ENCODE data around the gene PHAX. TPM values are rescaled to one million over a fixed set of nuclear protein-coding genes. Genes with fewer than 3 reads are reported as not detected.
"Not testable (repeated sequence)": the region's sequence is repeated elsewhere in the genome, so short reads cannot be mapped to it uniquely, and the experiment has no call there.

The PHAX gene
- polyA plus RNA-seq, 2 donors: 11.5 to 18.6 TPM

DNA sequence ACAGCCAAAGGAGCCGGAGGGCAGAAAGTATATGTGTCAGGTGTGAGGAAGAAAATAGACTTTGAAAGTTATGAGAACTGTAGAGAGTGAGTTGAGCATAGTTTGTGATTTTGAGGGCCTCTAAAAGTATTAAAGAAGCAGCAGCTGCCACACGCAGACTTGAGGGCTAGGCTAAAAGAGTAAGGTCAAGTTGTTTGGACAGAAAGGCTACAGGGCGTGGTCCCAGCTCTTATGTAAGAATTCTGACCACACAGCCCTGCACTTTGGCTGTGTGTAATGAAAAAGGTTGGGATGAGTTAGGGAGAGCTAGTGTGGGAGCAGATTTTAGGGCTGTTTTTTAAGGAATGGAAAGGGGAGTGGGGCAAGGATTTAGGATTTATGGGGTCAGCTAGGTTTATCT, 70.9 kb downstream of the PHAX start:
- not testable (repeated sequence) for H3K36me3 ChIP-seq (ENCODE audit: control insufficient read depth in 2 of 2, insufficient read depth in 2 of 2, low read length in 1 of 2); H3K4me1 ChIP-seq (ENCODE audit: control insufficient read depth in 2 of 2, insufficient read depth in 2 of 2, low read length in 1 of 2); H3K4me3 ChIP-seq (ENCODE audit: low read depth in 1 of 2, low read length in 2 of 2); H3K27ac ChIP-seq (ENCODE audit: low read depth in 2 of 2, low read length in 1 of 2); H3K27me3 ChIP-seq (ENCODE audit: control insufficient read depth in 1 of 2, insufficient read depth in 2 of 2, low read length in 2 of 2); H3K9me3 ChIP-seq (ENCODE audit: control insufficient read depth in 2 of 2, insufficient read depth in 1 of 2, low read depth in 1 of 2, low read length in 1 of 2)
- WGBS, 2 donors: 82 to 90% methylated on average over 3 of the region's 3 CpGs

DNA sequence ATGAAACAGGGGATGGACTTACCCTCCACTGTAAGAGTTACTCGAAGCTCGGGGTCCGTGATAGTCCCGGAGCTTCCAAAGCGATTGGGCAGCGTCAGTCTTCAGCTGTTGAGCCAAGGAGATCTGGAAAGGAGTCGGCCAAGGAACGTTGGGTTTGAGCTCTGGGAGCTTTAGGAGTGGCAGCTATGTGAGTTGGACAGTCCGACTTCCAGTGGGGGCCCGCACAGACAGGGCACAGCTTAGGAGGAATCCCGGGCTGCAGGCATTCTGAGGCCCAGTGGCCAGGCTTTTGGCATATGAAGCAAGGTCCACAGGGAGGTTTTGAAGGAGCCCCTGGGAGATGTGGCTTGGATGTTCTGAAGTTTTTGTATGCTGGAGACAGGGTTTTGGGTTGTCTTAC, 72.7 kb downstream of the PHAX start:
- Histone ChIP-seq H3K27ac (ENCODE audit: low read depth in 2 of 2, low read length in 1 of 2) (no peak overlapping the region), H3K27me3 (ENCODE audit: control insufficient read depth in 1 of 2, insufficient read depth in 2 of 2, low read length in 2 of 2) (no peaks in the 10 kb centered on the region), H3K36me3 (ENCODE audit: control insufficient read depth in 2 of 2, insufficient read depth in 2 of 2, low read length in 1 of 2) (no peaks in the 10 kb centered on the region), H3K4me3 (ENCODE audit: low read depth in 1 of 2, low read length in 2 of 2) (no peak overlapping the region), H3K4me1 (ENCODE audit: control insufficient read depth in 2 of 2, insufficient read depth in 2 of 2, low read length in 1 of 2) (no peaks in the 10 kb centered on the region), H3K9me3 (ENCODE audit: control insufficient read depth in 2 of 2, insufficient read depth in 1 of 2, low read depth in 1 of 2, low read length in 1 of 2) (peaks cover 0 to 3% of the 10 kb centered on the region in 2 donors)
- 78 to 79% methylated on average over 11 of the region's 11 CpGs for WGBS, 2 donors

- Histone ChIP-seq H3K9me3 (ENCODE audit: control insufficient read depth in 2 of 2, insufficient read depth in 1 of 2, low read depth in 1 of 2, low read length in 1 of 2) (peaks cover 0 to 3% of the 10 kb centered on the region in 2 donors), H3K36me3 (ENCODE audit: control insufficient read depth in 2 of 2, insufficient read depth in 2 of 2, low read length in 1 of 2) (no peaks in the 10 kb centered on the region), H3K27ac (ENCODE audit: low read depth in 2 of 2, low read length in 1 of 2) (no peak overlapping the region), H3K4me1 (ENCODE audit: control insufficient read depth in 2 of 2, insufficient read depth in 2 of 2, low read length in 1 of 2) (no peaks in the 10 kb centered on the region), H3K4me3 (ENCODE audit: low read depth in 1 of 2, low read length in 2 of 2) (no peak overlapping the region), H3K27me3 (ENCODE audit: control insufficient read depth in 1 of 2, insufficient read depth in 2 of 2, low read length in 2 of 2) (no peaks in the 10 kb centered on the region)
- 64 to 66% methylated on average over 7 of the region's 7 CpGs for WGBS, 2 donors
These were observed 73.4 kb downstream of the PHAX start for GRCh38 chr5:126674145-126674544.

DNA sequence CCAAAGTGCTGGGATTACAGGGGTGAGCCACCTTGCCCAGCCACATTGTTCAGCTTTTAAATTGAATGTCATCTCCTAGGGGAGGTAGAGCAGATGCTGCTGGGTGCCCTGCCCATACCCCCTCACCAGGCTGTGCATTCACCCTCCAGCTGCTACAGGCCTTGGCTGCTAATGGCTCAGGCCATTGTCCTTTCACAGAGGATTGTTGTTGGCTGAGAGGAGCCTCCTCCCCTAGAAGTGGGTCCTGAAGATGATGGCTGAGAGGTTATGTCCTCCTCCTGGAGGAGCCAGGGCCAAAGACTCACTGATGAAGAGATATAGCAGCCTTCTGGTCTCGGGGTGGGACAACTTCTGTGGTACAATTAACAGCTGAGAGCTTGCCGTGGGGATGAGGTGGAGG, 74.6 kb downstream of the PHAX start:
- H3K36me3 ChIP-seq (ENCODE audit: control insufficient read depth in 2 of 2, insufficient read depth in 2 of 2, low read length in 1 of 2): no peaks in the 10 kb centered on the region
- H3K27me3 ChIP-seq (ENCODE audit: control insufficient read depth in 1 of 2, insufficient read depth in 2 of 2, low read length in 2 of 2): no peaks in the 10 kb centered on the region
- 66 to 73% methylated on average over 2 of the region's 2 CpGs for WGBS, 2 donors
- no peaks in the 10 kb centered on the region for H3K9me3 ChIP-seq (ENCODE audit: control insufficient read depth in 2 of 2, insufficient read depth in 1 of 2, low read depth in 1 of 2, low read length in 1 of 2)
- no peaks in the 10 kb centered on the region for H3K4me1 ChIP-seq (ENCODE audit: control insufficient read depth in 2 of 2, insufficient read depth in 2 of 2, low read length in 1 of 2)
- H3K4me3 ChIP-seq (ENCODE audit: low read depth in 1 of 2, low read length in 2 of 2): no peak overlapping the region
- no peak overlapping the region for H3K27ac ChIP-seq (ENCODE audit: low read depth in 2 of 2, low read length in 1 of 2)

GRCh38 chr5:126676195-126676624, 75.5 kb downstream of the PHAX start:
- Histone ChIP-seq H3K27ac (ENCODE audit: low read depth in 2 of 2, low read length in 1 of 2) (no peak overlapping the region), H3K4me1 (ENCODE audit: control insufficient read depth in 2 of 2, insufficient read depth in 2 of 2, low read length in 1 of 2) (no peaks in the 10 kb centered on the region), H3K36me3 (ENCODE audit: control insufficient read depth in 2 of 2, insufficient read depth in 2 of 2, low read length in 1 of 2) (no peaks in the 10 kb centered on the region), H3K4me3 (ENCODE audit: low read depth in 1 of 2, low read length in 2 of 2) (no peak overlapping the region), H3K27me3 (ENCODE audit: control insufficient read depth in 1 of 2, insufficient read depth in 2 of 2, low read length in 2 of 2) (no peaks in the 10 kb centered on the region), H3K9me3 (ENCODE audit: control insufficient read depth in 2 of 2, insufficient read depth in 1 of 2, low read depth in 1 of 2, low read length in 1 of 2) (no peaks in the 10 kb centered on the region)
- 24 to 25% methylated on average over 4 of the region's 4 CpGs for WGBS, 2 donors

Other genes starting within 250 kb of the PHAX start
- 10 to 100 TPM in 1 of 2 donors, 1 to 10 TPM in 1; 6.0 to 10.9 TPM for gene GRAMD2B, start 177.5 kb upstream of the PHAX start, polyA plus RNA-seq
- 10 to 100 TPM; 71.9 to 88.3 TPM for gene ALDH7A1, start 5.7 kb upstream of the PHAX start, polyA plus RNA-seq
- 10 to 100 TPM; 10.4 to 20.3 TPM for gene LMNB1, start 176.2 kb downstream of the PHAX start, polyA plus RNA-seq

Measured in esophagus (tissue), 2 donors.